Measurements from ENCODE around the gene TMEM132D. TPM values are rescaled to one million over a fixed set of nuclear protein-coding genes. Genes with fewer than 3 reads are reported as not detected.

The TMEM132D gene
- total RNA-seq, 4 donors from 2014 or later: 0.35 TPM; not detected in 3

GRCh38 chr12:129466499-129466898 is 437.3 kb downstream of the TMEM132D start:
- no peak for TF ChIP-seq POLR2A (IDR thresholded peaks at IDR 0.05)
- no peak for TF ChIP-seq CTCF (IDR thresholded peaks at IDR 0.05)
- H3K9me3 ChIP-seq: no peaks in the 10 kb centered on the region
- H3K36me3 ChIP-seq: no peaks in the 10 kb centered on the region
- no peak for DNase-seq
- H3K27ac ChIP-seq: no peak overlapping the region
- no peaks in the 10 kb centered on the region for H3K4me1 ChIP-seq
- no peak overlapping the region for H3K4me3 ChIP-seq
- no peaks in the 10 kb centered on the region for H3K27me3 ChIP-seq
- intact Hi-C loops (cut with DNase I; ENCODE audit: low total_unique reads): no loop called here

- Histone ChIP-seq H3K27ac (no peak overlapping the region), H3K4me3 (no peak overlapping the region), H3K27me3 (no peaks in the 10 kb centered on the region), H3K36me3 (no peaks in the 10 kb centered on the region), H3K4me1 (no peaks in the 10 kb centered on the region), H3K9me3 (no peaks in the 10 kb centered on the region)
- TF ChIP-seq CTCF (IDR thresholded peaks at IDR 0.05): no peak
- TF ChIP-seq POLR2A (IDR thresholded peaks at IDR 0.05): no peak
- DNase-seq: no peak
- intact Hi-C loops (cut with DNase I; ENCODE audit: low total_unique reads): no loop called here
Measured at GRCh38 chr12:129459886-129460285, 443.9 kb downstream of the TMEM132D start.

GRCh38 chr12:129446696-129447095 is 457.1 kb downstream of the TMEM132D start:
- H3K4me1 ChIP-seq: no peaks in the 10 kb centered on the region
- no peak overlapping the region for H3K27ac ChIP-seq
- no peak for TF ChIP-seq CTCF (IDR thresholded peaks at IDR 0.05)
- no peak for TF ChIP-seq POLR2A (IDR thresholded peaks at IDR 0.05)
- no peaks in the 10 kb centered on the region for H3K9me3 ChIP-seq
- H3K36me3 ChIP-seq: no peaks in the 10 kb centered on the region
- intact Hi-C loops (cut with DNase I; ENCODE audit: low total_unique reads): no loop called here
- H3K27me3 ChIP-seq: no peaks in the 10 kb centered on the region
- no peak overlapping the region for H3K4me3 ChIP-seq
- no peak for DNase-seq

- DNase-seq: no peak
- Histone ChIP-seq H3K4me3 (no peak overlapping the region), H3K27me3 (no peaks in the 10 kb centered on the region), H3K9me3 (no peaks in the 10 kb centered on the region), H3K4me1 (no peaks in the 10 kb centered on the region), H3K27ac (no peak overlapping the region), H3K36me3 (no peaks in the 10 kb centered on the region)
- no peak for TF ChIP-seq POLR2A (IDR thresholded peaks at IDR 0.05)
- no peak for TF ChIP-seq CTCF (IDR thresholded peaks at IDR 0.05)
- intact Hi-C loops (cut with DNase I; ENCODE audit: low total_unique reads): no loop called here
Measured at GRCh38 chr12:129440278-129440677, 463.5 kb downstream of the TMEM132D start.

- Histone ChIP-seq H3K4me3 (no peak overlapping the region), H3K27ac (no peak overlapping the region), H3K36me3 (no peaks in the 10 kb centered on the region), H3K9me3 (no peaks in the 10 kb centered on the region), H3K27me3 (no peaks in the 10 kb centered on the region), H3K4me1 (no peaks in the 10 kb centered on the region)
- no peak for DNase-seq
- intact Hi-C loops (cut with DNase I; ENCODE audit: low total_unique reads): no loop called here
- TF ChIP-seq POLR2A (IDR thresholded peaks at IDR 0.05) (no peak), CTCF (IDR thresholded peaks at IDR 0.05) (no peak)
Measured at GRCh38 chr12:129434790-129435189, 469.0 kb downstream of the TMEM132D start.
